ENCODE measurements around the gene SAXO1. TPM values are rescaled to one million over a fixed set of nuclear protein-coding genes. Genes with fewer than 3 reads are reported as not detected.
"Not testable (repeated sequence)": the region's sequence is repeated elsewhere in the genome, so short reads cannot be mapped to it uniquely, and the experiment has no call there.

The SAXO1 gene
- total RNA-seq, 1 donor from 2014 or later = not detected

DNA sequence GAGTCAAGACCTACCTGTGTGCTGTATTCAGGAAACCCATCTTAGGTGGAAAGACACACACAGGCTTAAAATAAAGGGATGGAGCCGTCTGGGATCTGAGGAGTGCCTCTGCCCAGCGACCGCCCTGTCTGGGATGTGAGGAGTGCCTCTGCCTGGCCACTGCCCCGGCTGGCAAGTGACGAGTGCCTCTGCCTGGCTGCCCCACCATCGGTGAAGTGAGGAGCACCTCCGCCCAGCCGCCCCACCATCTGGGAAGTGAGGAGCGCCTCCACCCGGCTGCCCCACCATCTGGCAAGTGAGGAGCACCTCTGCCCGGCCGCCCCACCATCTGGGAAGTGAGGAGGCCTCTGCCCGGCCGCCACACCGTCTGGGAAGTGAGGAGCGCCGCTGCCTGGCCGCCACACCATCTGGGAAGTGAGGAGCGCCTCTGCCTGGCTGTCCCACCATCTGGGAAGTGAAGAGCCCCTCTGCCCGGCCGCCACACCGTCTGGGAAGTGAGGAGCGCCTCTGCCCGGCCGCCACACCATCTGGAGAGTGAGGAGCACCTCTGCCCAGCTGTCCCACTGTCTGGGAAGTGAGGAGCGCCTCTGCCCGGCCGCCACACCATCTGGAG is 33.7 kb downstream of the SAXO1 start:
- DNase-seq = no peak

DNA sequence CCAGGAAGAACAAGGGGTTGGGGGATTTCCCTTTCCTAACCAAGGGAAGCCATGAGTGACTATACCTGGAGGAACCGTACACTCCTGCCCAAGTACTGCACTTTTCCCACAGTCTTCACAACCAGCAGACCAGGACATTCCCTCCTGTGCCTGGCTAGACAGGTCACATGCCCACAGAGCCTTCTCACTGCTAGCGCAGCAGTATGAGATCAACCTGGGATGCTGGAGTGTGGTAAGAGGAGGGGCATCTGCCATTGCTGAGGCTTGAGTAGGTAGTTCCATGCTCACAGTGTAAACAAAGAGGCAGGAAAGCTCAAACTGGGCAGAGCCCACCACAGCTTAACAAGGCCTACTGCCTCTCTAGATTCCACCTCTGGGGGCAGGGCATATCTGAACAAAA is 35.9 kb downstream of the SAXO1 start:
- no peak for DNase-seq

DNA sequence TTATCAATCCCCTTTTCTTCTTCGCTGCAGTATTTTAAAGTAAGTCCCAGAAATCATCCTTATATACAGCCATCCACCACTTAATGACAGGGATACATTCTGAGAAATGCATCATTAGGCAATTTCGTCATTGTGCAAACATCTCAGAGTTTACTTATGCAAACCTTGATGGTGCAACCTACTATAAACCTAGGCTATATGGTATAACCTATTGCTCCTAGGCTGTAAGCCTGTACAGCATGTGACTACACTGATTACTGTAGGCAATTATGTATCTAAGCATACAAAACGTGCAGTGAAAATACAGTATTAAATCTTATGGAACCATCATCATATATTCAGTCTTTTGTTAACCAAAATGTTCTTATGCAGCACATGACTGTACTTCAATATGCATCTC is 36.8 kb downstream of the SAXO1 start:
- DNase-seq = no peak

DNA sequence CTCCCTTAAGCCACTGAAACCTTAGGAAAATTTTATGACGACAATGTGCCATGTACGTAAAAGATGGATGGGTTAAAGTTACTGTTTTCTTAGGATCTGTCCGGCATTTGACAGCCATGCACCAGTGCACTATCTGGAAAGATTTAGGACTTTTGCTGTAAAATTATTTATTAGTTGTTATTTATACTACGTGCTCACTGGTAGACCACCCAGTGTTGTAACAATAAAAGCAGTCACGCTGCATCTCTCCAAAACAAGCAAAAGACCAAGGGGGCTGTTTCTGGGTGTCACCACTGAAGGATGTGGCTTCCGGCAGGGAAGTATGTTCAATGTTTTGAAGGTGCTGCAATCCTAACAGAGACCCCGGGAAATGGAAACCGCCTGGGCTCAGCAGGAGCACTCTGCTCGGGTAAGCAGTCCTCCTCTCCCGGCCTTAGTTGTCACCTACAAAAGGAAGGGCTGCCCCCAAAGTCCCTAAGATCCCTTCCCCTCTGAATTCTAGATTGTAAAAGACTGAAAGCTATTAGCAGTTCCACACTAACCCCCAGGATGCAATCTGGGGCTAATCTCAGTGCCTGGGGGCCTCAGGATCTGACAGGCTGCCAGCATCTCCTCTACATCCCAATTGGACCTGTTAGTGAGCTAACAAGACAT is 38.6 kb downstream of the SAXO1 start:
- DNase-seq = no peak

DNA sequence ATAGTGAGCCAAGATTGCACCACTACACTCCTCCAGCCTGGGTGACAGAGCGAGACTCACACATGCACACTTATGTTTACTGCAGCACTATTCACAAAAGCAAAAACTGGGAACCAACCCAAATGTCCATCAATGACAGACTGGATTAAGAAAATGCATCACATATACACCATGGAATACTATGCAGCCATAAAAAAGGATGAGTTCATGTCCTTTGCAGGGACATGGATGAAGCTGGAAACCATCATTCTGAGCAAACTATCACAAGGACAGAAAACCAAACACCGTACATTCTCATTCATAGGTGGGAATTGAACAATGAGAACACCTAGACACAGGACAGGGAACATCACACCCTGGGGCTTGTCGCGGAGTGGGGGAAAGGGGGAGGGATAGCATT is 41.8 kb downstream of the SAXO1 start:
- not testable (repeated sequence) for DNase-seq

DNA sequence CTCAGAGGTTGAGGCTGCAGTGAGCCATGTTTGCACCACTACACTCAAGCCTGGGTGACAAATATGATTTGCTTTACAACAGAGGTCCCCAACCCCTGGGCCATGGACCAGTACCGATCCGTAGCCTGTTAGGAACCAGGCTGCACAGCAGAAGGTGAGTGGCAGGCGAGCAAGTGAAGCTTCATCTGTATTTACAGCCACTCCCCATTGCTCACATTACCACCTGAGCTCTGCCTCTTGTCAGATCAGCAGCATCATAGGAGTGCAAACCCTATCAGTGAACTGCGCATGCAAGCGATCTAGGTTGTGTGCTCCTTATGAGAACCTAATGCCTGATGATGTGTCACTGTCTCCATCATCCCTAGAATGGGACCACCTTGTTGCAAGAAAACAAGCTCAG is 42.5 kb downstream of the SAXO1 start:
- DNase-seq = no peak

DNA sequence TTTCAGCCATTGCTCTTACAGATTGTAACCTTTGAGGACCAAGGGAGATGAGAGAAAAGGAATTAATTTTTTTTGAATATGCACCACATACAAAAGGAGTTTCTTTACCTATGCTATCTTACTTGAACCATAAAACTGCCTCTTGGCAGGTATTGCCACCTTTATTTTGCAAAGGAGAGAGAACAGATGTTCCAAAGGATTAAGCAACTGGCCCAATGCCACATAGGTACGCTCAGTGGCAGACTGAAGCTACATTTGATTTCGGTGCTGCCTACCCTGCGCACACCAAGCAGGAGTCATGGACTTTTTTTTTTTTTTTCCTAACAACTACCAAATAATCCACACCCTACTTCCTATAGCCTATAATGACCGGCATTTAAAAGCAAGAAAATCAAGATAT is 43.1 kb downstream of the SAXO1 start:
- no peak for DNase-seq

DNA sequence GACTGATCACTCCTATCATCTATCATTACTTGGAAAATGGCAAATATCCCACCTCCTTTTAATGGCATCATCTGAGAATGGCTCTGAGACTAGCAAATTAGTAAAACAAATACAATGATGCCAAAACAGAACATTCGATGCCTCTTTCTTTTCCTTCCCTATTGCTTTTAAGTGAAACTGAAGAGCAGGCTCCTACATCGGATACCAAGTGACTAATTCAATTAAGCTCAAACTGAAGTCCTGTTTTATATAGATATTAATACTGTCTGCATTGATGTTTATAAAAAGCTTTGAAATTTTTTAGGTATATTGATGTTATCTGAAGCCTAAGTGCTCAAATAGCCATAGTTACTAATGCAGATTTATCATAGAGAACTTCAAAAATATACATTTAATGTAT is 43.9 kb downstream of the SAXO1 start:
- DNase-seq = no peak

DNA sequence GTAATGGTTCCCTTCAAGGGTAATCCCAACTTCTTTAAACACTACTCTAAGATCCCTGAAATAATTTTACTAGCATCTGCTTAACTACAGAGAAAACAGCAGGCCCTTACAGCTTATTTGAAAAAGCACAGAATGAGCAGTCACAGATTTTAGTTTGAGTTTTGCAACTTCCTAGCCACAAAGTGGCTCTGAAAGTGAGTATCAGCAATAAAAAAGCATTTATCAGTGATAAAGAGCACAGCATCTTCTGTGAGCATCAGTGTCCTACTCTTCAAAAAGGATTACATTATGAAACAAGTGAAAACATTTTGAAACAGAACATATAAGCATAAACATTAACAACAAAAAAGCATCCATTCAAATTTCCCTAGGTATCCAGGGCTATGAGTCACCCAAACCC is 45.0 kb downstream of the SAXO1 start:
- no peak for DNase-seq

DNA sequence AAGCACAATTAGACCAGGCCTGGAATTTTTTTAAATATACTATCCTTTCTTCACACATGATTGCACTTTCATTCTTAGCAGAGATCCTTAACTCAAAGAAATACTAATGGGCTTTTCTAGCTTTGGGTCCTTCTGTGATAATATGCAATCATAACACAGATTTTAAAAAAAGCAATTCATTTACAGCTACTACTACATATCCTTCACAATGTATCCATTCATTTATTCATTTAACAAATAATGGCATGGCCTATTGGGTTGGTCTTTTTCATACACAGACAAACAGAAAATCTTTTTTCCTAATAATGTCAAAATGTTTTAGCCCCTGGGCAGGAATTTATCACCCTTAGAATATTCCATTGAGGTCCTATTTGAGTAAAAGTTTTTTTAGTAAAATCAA is 47.0 kb downstream of the SAXO1 start:
- DNase-seq = no peak

DNA sequence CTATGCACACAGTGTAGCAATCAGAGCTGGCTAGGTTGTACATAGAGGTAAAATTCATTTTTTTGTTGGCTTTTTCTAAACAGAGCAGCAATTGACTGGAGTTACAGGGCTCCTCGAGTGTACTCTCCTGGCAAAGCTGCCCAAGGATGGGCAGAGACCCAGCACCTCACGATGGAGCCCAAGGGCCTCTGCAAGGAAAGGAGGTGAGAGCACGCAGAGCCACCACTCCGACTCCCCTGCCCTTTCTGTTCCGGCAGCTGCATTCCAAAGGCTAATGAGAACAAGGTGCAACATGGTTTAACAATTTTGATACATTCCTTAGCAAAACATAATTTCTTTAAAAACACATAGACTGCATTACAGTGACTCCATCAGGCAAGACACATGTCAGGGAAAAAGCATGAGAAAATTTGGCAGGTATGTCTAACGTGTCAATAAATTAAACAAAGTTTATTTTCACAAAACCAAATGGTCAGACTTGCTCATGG is 47.5 kb downstream of the SAXO1 start:
- no peak for DNase-seq

DNA sequence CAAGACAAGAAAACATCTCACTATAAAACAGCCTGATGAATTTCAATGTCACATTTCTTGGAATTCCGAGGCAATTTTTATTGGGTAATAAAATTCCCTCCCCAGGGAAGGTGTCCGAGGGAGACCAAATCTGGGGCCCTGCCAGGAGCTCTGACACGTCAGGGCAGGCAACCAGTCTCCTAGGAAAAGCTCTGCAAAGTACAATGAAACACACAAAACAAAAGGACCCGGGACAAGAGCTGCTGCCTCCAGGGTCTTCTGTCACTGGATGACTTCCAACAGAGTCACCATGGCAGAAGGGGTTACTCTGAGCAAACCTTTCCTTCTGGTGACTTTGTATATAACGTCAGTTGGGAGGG is 50.8 kb downstream of the SAXO1 start:
- no peak for DNase-seq

DNA sequence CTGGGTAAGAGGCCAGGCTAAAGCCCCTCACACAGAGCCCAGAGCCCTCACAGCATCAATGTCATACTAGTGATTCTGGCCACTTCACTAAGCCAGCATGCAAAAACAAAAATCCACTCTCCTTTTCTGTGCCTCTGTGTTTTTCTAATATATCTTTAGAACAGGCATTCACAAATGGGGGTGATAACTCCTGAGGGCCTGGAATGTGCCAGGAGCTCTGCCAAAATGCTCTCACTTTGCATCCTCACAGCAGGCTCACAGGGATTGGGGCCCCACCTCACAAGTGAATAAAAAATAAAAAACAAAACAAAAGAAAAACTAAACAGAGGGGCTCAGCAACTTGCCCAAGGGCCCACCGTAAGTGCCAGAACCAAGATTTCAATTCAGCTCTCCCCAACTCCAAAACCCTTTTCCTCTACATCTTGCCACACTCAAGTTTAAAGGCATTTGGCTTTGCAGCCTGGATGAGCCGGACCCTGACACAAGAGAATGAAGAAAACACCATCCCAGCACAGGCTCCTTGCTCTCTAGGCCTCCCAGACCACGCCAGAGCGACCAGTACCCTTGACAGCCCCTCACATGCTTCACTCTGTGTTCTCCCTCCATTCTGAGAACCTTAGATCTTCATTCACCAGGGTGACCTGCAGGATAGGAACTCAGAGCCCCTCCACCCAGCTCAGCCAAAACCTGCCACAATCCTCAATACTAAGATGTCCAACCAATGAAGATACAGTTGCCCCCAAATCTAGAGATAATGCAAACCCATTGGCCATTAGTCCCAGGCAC is 51.3 kb downstream of the SAXO1 start:
- no peak for DNase-seq

DNA sequence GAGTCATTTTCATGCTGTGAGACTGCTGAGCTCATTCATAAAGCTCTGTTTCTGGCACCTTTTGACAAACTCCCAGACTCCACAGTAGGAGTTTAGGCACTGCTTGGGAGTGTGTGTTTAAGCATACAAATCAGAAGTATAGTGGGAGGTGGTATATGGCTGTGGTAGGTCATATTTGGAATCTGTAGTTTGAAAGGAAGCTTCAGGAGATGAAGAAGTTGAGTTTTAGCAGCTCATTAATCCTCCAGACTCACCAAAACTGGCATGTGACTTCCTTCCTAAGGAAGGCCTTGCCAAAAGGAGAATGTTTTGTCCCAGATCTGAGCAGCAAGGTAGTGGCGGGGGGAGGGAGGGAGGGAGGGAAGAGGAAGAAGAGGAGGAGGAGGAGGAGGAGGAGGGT is 52.8 kb downstream of the SAXO1 start:
- DNase-seq = no peak

DNA sequence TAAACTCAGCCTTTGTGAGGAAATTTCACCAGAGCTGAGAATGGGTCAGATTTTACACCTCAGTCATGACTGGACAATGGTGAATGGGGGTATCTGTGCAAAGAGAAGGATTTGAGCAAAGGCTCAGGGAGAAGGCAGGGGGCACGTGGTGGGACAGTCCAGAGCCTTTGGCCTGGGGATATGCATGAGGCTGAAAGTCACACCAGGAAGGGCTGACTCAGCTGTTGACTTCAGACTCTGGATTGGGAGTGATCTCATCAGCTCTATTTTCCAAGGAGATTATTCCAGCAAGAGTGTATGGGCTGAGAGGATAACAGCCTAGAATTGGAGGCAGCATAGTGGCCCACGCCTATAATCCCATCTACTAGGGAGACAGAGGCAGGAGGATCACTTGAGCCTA is 53.6 kb downstream of the SAXO1 start:
- no peak for DNase-seq

DNA sequence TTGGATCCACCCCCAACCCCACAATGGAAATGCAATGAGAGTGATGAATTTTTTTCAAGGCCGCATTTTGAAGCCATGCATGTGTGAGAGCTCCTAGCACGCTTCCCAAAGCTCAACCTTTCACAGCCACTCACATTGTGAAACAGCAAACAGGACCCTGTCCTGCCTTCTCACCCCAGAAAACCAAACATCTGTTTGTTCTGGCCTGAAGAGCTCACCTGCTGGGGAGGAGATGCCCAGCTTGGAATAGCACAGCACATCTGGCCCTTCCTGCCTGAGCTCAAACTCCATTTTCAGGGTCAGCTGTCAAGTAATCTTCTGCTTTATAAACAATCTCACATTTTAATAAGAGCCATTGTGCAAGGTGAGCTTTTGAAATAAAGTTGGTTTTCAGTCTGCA is 54.8 kb downstream of the SAXO1 start:
- no peak for DNase-seq

DNA sequence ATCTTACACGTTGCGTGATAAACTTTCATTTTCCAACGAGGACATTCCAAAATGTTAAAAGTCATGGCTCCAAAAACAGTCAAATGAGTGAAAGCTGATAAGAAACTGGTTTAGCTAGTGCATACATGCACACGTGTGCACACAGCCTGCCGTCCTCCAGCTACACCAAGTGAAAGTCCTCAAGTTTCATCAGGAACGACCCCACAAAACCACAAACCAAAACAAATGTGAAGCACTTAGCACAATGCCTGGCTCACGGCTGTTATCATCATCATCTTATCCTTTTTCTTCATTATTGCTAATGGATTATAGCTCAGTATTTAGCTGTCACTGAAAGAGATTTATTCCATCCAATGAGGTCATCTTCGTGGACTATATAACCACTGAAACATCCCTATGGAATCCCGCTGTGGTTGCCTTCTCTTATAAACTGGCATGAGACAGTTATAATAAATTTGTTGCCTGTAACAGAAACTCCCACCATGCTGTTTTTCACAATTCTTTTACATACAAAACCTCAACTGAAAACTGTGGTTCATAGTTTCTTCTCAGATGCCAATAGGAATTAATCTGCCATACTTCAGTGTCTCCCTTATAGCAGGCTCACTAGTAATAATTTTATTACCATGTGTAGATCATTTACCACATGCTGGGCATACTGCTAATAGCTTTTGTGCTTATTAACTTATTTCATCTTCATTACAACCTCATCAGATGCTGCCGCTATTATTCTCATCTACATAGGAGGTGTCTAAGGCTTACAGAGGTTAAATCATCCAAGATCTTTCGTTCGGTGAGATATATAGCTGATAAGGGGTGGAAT is 56.1 kb downstream of the SAXO1 start:
- DNase-seq = no peak

DNA sequence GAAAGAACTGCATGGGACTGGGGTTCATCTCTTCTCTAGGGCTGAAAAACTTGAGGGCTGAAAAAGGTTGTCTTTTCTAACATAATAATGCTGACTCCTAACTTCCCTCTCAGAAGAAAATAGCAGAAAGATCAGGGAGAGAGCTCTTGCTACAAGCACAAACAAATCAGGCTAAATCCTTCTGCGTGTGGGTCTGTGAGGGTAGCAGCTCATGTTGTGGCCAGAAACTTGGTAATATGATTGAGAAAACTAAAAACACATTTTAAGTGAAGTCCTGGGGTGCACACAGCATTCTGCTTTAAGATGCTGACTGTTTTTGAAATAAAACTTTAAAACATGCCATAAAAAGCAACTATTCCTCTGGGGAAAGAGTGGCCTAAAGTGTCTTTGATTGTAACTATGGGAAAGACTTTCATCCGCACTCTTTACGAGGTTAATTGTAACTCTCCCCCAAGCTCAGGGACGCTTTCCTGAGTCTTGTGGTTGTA is 56.7 kb downstream of the SAXO1 start:
- no peak for DNase-seq

DNA sequence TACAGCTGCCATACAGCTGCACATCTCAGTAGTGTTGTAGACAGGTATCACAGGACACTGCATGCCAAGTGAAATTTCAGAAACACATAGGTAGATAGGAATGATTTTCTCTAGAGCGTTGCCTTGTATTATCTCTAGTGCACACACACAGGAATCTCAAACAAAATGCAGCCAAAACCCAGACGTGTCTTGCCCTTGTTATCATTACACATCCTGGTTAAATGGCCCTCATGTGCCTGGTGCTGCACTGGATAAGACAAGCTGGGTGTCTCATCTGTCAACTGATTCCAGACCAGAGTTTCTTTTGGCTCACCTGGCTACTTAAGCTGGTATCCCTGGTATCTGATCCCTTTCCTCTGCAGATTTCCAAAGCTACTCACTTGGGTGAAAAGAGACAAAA is 59.7 kb downstream of the SAXO1 start:
- no peak for DNase-seq

DNA sequence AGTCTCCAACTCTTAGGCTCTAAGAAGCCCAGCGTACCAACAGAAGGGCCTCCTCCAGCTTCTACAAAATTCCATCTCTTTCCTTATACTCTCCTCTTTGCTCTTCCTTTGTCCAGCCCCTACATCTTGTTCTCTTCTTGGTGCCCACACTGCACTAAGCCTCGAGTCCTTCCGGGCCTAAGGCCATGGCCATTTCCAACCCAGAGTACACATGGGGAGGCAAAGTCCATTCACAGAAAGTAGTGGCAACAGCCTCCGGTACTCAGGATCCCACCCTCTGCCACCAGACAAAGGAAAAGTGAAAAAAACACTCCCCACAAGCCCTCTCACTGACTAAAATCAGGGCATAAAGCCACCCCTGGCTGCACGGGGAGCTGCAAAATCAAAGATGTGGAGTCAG is 60.3 kb downstream of the SAXO1 start:
- DNase-seq = no peak

DNA sequence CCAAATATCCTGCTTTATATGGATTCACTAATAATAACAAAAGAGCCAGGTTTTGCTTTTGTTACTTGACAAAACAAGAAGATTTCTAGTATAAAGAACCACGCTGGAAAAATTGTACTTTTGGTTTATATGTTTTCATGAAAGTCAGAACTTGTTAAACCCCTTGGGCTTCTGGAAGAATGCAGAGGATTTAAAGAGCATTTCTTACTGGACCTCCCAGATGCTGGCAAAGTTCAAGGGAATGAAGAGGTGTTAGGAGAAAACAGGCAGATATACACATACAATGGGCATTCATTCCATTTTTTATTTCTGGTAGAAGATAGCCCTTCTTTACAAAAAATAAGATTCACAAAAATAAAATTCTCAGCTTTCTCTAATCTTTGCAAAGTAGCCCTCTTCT is 61.1 kb downstream of the SAXO1 start:
- DNase-seq = no peak

DNA sequence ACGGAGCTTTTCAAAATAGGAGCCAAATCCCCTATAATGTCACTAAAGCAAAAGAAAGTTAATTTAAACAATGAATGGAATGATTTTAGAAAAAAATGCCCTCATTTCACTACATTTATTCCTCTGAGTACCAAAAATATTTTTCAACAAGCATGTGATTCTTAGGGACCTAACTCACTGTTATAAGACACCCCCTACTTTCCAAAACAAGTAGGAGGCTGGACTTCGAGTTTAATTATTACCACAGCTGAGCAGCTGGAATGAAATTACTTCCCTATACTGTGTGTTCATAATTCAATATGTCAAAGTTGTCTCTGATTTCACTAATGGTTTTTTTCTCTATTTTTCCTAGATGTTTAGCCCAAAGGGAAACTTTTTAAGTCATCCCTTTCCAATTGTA is 61.6 kb downstream of the SAXO1 start:
- no peak for DNase-seq

DNA sequence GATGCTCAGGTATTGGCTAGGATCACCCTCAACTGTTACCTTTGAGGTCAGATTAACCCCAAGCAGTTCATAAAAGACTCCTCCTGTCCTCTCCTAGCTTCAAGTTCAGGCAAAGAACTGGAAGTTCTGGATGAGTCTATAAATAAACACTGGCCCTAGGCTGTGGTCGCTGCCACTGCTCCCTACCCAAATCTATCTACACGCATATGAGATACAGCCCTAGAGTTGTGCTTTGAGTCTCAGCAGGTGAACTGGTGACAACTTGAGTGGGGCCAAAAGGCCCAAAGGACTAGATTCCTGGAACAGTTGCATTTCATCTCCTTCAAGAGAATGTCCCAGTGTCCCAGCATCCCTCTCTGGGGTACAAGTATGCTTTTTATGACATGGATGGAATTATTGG is 62.6 kb downstream of the SAXO1 start:
- DNase-seq = no peak

All from occipital lobe (tissue), 2 donors.